ENCODE data around the gene UQCR10.
"Not testable (repeated sequence)": the region's sequence is repeated elsewhere in the genome, so short reads cannot be mapped to it uniquely, and the experiment has no call there.

UQCR10 gene

DNA sequence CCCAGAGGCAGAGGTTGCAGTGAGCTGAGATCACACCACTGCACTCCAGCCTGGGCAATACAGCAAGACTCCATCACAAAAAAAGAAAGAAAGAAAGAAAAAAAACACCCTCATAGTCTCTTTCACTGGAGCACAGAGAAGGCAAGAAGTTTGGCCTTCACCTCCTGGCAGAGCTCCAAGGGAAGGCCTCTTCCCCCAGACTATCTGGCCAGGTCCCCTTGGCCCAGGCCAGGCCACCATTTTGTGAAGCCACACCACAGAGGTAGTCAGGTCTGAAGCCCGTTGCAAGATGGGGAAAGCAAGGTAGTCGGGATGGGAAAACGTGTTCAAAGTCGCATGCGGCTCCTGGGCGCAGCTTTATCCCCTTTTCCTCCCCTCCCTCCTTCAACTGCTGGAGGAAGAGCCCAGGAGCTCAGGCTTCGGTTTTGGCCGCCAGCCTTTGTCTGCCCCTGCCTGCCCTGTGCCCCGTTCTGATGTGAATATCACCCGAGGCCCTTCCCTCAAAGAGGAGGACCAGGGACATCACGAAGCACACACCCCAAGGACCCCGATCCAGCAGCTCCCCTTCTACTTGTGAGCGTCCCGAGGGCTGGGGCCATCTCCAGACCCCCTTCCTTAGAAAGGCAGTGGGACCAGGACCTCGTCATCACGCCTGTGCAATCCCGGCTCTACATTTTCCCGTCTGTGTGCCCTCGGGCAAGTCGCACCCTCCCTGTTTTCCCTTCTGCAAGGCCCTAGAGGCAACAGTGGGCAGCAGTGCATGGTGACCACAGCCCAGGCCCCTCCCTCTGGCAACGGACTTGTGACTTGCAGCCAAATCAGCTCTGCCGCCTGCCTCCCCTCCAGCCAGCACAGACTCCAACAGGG, 29.7 kb upstream of the UQCR10 start:
- DNase-seq = no peak

DNA sequence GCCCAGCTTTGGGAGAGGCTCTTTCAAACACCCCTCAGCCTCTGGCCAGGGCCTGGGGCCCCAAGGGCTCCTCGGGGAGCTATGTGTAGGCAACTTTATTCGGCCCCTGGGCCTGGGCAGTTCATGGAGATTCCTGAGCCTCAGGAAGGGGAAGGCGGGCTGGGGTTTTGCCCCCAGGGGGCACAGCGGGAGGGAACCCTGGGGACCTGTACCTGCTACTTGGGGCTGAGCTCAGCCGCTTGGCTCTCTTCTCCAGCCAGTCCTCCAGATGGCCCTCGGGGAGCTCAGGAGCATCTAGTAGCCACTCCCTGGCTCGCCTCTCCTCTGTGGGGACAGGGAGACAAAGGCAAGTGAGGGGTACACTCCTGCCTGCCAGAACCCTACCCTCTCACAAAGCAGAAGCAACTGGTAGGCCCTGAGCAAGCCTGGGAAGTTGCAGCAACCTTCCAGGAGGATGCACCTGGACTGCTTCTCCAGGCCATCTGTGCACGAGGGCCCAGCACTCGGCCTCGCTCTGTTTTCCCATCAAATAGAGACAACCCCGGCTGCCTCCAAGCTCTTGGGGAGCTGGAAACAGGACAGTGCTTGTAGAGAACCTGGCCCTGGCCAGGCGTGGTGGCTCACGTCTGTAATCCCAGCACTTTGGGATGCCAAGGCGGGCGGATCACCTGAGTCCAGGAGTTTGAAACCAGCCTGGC, 28.9 kb upstream of the UQCR10 start:
- DNase-seq = no peak

DNA sequence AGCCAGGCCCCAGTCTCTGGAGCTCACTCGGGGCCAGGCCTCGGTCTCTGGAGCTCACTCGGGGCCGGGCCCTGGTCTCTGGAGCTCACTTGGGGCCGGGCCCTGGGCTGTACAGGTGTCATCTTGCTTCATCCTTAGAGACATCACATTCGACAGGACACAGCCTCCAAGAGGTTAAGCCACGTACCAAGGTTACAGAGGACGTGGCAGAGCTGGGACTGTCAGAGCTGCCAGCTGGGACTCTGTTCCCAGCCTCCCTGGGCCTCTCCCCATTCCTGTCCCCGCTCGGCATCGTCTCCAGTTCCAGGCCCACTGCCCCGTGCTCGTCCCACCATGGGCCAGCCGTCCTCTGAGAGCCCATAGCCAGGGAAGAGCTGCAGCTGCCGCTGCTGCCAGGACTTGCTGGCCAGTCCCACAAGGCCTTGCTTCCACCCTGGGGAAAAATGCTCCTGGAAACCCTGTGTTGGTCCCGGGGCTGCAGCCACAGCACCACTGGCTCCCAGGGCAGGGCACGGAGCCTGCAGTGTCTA, 27.8 kb upstream of the UQCR10 start:
- no peak for DNase-seq

DNA sequence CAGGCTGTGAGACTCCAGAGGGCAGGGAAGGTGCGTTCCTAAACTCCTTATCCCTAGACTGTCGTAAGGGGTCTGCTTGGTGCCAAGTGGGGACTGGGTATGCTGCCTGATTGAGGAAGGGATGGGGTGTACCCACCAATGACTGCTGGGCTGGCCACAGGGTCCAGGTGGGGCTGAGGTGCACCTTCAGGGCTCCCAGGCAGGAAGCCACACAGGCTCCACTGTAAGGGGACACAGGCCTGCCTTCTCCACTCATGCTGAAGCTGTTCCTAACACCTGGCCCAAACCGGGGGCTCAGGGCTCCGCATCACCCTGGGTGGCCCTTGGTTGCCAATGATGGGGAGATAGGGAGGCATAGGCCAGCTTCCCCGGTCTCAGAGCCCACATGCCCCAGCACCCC, 27.0 kb upstream of the UQCR10 start:
- no peak for DNase-seq

DNA sequence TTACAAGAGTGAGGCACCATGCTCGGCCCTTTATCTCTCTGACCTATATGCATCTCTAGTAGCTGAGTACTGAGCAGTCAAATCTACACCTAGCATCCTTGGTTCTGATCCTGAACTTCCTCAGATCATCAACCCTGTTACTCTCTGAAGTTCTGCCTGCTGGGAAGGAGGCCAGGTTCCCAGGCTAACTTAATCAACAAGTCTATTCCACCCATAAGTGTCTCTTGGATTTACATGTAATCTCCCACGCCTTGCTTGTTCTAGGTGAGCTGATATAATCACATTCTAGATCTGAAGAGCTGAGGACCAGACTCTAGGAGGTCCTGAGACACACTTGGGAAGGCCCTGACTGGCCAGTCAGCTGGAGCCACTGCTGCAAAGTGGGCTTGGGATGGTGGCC, 25.2 kb upstream of the UQCR10 start:
- DNase-seq = no peak

DNA sequence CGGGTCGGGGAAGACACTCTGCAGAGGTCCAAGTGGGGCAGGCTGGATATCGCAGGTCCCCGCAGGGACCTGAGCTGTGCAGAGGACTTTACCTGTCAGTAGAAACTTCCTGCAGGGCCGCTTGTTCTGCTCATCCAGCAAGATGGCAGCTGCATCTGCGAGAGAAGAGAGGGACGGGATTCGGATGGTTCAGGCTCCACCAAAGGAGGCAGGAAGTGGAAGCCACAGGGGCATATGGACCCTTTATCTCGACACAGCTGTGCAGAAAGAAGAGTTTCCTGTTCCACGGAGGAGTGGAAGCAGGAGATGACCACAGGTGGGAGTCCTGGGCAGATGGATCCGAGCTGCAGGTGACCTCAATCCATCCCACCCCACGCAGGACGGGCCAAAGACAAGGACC, 24.8 kb upstream of the UQCR10 start:
- no peak for DNase-seq

DNA sequence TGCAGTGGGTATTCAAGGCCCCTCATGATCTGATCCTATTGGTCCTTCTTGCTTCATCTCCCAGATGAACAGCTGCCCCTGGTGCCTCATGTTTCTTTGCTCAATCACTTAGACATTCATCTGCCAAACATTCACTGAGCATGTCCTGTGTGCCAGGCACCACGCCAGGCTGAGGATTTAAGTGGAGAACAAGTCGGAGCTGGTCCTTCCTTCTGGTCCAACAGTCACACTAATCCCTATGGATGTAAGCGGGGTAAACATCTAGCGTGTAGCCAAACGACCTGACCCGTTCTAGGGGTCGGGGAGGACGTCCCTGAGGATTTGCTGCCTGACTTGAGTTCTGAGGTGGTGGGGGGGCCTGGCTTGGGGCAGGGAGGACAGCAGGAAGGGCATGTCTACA, 22.3 kb upstream of the UQCR10 start:
- no peak for DNase-seq

DNA sequence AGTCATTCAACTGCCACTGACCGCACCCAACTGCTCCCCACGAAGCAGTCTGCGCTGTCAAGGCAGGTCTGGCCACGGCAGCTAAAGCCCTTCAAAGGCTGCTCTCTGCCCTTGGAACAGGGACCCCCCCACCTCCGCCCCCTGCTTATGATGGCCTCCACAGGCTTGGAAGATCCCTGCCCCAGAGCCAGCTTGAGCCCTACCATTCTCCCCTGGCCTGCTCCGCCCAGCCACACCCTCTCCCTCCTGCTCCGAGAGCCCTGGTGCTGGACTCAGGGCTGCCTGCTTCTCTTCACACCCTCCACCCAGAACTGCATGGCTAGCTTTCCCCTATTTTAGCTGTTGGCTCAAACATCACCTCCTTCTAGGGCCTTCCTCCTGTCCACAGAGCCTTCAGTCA, 19.3 kb upstream of the UQCR10 start:
- no peak for DNase-seq

DNA sequence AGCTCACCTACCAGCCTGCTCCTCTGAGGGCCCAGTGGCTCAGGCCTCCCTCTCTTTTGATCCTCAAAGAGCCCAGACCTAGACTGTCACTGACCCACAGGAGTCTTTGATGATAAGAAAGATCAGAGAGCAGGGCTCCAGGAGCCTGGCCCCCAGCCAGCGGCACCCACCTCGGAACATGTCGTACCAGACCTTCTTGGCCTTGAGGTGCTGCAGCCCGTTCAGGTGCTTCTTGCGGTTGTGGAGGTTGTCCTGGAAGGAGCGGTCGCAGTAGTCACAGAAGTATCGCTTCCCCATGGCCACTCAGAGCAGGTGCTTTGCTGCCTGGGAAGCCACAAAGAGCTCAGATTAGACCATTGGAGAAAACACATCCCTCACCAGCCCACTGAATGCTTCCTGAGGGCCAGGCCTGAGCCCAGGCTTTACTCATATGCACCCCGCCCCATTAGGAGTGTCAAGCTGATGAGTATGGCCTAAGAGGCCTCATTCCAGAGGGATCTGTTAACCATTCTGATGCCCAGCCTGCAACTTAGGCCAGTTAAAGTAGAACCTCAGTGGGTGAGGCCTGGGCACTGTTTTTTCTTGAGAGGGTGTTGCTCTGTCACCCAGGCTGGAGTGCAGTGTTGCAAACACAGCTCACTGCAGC, 18.8 kb upstream of the UQCR10 start:
- DNase-seq = no peak

DNA sequence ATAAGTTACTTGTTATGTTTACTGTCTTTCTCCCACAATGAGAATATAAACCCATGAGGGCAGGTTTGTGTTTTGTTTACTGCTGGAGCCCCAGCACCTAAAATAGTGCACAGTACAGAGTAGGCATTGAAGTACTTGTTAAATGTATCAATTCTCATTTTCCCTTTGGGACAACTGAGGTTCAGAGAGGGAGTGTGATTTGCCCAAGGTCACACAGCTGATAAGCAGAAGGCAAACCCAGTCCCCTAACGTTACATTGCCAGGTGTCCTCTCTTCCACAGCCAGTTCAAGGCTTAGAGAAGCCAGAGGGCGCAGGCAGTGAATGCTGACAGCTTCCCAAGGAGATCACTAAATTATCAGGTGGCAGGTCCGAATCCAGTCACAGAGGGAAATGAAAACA, 17.1 kb upstream of the UQCR10 start:
- DNase-seq = no peak

DNA sequence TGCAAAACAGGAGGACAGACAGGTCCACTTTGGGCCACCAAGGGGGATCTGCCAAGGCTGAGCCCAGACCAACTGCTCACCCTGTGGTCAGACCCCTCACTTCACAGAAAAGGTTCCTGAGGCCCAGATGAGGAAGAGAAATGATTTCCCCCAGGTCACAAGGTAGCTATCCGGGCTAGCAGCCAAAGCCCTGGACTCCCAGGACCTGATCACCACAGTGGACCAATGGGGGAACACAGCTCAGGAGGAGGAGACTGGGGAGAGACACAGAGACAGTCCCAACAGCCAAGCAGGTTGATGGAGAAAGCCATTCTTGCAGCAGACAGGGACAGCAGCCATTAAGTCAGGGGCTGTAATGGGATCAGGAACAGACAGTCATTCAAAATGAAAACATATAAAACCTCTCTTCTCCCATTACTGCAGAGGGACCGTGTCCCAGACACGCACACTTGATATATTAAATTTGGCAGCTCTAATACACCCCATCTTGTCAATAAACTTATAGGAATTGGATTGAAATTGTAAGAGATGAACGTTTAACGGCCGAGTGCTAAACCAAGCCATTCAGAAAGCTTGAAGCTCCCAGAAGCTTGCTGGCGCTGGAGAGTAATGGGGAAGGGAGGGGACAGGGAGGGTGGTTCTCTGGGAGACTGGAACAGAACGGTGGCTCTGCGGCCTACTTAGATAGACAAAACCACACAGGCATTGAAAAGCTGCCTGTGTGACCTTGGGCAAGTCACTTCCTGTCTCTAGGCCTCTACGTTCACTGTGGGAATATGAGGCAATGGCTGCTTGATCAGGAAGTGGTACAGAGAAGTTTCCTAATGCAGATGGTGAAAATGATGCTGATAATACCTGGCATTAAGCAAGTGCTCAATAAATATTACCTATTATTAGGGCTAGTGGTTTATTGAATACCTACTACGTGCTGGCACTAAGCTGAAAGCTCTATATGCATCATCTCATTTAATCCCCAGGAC, 16.3 kb upstream of the UQCR10 start:
- DNase-seq = peak; percentile 23

DNA sequence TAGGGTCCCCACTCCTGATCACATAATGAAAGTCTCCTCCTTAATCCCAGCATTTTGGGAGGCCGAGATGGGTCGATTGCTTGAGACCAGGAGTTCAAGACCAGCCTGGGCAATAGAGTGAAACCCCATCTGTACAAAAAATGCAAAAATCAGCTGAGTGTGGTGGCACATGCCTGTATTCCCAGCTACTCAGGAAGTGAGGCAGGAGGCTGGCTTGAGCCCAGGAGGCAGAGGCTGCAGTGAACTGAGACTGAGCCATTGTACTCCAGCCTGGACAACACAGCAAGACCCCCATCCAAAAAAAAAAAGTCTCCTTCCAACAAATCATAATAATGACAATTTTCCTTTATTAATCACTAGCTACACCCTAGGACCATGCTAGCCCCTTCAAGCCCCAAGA, 15.5 kb upstream of the UQCR10 start:
- DNase-seq = no peak

DNA sequence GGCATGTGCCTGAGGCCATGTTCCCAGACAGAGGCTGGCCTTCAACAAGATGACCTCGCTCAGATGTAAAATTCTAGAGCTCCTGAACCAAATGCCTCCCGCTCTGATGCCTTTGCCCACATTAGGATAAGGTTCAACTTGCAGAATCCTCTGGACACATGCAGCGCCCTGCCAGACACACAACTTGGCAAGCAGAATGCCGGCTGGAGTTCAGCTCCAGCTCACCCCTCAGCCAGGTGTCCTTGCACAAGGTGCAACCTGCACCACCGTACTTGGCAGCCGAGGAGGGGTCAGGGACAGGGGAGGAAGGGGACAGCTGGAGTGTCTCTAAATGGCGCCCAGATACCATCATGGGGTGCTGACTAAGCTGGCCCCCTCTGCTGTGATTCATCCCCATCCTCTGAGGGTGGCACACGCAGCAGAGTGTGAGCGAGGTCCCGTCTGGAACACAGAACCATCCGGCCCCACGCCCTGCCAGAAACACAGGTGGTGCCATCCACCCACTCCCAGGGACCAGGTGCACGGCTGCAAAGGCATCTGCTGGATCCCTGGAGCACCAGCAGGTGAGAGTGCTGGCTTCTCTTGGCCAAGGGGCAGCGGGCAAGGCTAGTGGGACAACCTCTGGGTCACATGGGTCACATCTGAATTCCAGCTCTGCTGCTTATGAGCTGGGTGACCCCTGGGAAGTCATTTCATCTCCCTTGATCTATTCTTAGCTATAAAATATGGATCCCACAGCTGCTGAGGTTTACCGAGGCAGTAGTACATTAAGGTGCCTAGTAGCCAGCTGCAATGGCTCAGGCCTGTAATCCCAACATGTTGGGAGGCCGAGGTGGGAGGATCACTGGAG, 13.1 kb upstream of the UQCR10 start:
- no peak for DNase-seq

DNA sequence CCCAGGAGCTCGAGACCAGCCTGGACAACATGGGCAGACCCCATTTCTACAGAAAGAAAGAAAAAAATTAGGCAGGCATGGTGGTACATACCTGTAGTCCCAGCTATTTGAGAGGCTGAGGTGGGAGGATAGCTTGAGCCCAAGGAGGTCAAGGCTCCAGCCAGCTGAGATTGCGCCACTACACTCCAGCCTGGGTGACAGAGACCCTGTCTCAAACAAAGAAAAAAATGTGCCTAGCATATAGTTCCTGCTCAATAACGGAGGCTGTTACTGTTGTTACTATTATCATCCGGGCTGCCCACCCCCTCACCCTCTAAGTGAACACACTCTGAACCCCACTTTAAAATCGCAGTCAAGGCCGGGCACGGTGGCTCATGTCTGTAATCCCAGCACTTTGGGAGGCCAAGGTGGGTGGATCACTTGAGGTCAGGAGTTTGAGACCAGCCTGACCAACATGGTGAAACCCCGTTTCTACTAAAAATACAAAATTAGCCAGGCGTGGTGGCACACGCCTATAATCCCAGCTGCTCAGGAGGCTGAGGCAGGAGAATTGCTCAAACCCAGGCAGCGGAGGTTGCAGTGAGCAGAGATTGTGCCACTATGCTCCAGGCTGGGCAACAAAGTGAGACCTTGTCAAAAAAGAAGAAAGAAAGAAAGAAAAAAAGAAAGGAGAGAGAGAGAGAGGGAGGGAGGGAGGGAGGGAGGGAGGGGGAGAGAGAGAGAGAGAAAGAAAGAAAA, 12.3 kb upstream of the UQCR10 start:
- not testable (repeated sequence) for DNase-seq

DNA sequence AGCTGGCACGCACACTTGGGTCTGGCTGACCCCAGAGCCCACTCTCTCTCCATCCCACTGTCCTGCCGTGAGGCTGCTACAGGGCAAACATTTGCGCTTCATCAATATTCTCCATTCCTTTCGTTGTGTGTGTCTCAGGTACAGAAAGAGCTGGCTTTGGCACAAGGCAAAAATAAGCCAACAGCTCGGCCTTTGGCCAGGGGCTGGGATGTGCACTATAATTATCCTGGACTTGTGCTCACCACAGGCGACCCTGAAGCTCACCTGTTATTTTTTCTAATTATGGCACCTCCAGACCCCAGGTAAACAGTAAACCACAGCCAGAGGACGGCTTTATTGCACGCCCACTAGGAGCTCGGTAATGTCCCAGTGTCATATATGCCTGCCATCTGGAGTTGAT, 11.3 kb upstream of the UQCR10 start:
- no peak for DNase-seq

DNA sequence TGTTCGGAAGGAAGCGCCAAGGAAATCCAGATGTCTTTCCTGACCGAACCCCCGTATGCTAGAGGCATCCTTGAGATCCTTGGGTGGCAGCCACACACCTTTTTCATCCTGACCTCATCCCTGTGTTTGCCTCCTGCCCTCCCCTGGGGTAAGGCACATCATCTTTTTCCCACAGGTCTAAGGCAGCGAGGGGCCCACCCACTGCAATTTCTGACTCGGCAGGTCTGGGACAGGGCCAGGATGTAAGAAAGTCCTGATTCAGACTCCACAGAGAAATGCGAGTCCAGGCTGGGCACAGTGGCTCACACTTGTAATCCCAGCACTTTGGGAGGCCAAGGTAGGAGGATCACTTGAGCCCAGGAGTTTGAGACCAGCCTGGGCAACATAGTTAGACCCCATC, 10.8 kb upstream of the UQCR10 start:
- no peak for DNase-seq

DNA sequence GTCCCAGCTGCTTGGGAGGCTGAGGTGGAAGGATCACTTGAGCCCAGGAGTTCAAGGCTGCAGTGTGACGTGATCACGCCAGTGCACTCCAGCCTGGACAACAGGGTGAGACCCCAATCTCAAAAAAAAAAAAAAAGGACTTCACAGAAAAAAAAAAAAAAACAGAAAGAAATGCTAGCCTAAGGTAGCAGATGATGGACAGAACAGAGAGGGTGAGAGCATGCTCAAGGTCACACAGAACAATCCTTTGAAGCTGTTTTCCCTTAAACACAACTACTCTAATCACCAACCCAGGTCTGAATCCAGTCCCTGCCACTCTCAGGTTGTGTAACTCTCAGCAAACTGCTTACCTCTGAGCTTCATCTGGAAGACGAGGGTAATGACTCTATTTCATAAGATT, 10.1 kb upstream of the UQCR10 start:
- no peak for DNase-seq

DNA sequence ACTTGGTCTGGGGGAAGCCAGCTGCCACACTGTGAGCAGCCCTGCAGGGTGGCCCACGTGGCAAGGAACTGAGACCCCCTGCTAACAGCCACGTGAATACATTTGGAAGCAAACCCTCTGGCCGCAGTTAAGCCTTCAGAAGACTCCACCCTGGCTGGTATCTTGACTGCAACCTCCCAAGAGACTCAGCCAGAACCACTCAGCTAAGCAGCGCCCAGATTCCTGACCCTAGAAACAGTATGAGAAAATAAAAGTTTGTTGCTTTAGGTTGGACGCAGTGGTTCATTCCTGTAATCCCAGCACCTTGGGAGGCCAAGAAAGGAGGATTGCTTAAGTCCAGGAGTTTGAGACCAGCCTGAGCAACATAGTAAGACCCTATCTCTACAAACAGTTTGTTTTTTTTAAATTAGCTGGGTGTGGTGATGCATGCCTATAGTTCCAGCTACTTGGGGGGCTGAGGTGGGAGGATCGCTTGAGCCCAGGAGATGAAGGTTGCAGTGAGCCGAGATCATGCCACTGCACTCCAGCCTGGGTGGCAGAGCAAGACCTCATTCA, 9.0 kb upstream of the UQCR10 start:
- no peak for DNase-seq

DNA sequence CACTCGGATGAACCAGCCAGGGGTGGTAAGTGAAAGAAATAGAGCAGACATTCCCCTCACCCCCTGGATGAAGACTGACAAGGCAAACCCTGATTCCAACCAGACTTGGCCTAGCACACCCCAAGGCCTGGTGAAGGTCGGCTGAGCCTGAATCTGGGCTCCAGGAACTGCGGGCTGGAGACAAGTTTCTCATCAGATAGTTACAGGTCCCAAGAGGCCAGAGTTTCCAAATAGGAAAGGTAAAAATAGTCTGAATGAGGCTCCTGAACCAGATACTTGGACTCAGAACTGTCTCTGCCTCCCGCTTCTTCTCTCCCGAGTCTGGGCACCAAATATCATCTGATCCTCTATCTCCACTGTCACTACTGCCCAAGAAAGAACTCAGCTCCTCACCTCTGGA, 8.2 kb upstream of the UQCR10 start:
- no peak for DNase-seq

DNA sequence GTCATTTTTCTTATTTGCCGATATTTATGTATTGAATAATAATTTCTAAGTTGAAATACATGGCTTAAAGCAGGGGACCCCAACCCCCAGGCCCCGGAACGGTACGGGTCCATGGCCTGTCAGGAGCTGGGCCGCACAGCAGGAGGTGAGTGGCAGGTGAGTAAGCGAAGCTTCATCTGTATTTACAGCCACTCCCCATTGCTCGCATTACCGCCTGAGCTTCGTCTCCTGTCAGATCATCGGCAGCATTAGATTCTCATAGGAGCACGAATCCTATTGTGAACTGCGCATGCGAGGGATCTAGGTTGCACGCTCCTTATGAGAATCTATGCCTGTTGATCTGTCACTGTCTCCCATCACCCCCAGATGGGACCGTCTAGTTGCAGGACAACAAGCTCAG, 4.9 kb upstream of the UQCR10 start:
- no peak for DNase-seq
